ENCODE measurements around the gene SLC10A2. TPM values are rescaled to one million over a fixed set of nuclear protein-coding genes. Genes with fewer than 3 reads are reported as not detected.

The SLC10A2 gene
- total and polyA plus RNA-seq, 12 donors, result not detected

DNA sequence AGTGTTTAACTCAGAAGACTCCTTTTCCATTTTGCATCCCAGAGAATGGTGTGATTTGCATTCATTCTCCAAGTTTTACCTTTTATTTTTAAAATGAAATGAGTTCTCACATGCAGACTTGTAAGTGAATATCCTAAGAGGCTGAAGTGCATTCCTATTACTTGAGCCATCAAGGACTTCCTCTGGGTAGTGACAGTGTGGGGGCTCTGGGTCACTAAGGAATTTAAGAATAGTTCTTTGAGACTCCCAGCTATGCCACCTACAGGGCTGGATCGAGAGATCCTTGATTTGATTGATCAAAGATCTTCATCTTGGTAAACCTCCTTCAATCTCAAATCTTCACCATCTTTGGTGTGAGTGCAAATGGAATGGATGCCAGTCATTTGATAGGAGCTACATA is 36.3 kb upstream of the SLC10A2 start:
- WGBS, 2 donors, result 56 to 71% methylated on average over 1 of the region's 1 CpG
- TF ChIP-seq, protein P1, sequence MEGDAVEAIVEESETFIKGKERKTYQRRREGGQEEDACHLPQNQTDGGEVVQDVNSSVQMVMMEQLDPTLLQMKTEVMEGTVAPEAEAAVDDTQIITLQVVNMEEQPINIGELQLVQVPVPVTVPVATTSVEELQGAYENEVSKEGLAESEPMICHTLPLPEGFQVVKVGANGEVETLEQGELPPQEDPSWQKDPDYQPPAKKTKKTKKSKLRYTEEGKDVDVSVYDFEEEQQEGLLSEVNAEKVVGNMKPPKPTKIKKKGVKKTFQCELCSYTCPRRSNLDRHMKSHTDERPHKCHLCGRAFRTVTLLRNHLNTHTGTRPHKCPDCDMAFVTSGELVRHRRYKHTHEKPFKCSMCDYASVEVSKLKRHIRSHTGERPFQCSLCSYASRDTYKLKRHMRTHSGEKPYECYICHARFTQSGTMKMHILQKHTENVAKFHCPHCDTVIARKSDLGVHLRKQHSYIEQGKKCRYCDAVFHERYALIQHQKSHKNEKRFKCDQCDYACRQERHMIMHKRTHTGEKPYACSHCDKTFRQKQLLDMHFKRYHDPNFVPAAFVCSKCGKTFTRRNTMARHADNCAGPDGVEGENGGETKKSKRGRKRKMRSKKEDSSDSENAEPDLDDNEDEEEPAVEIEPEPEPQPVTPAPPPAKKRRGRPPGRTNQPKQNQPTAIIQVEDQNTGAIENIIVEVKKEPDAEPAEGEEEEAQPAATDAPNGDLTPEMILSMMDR (IDR thresholded peaks at IDR 0.05), result no peak
- Histone ChIP-seq H3K27me3 (no peaks in the 10 kb centered on the region), H3K27ac (no peak overlapping the region), H3K36me3 (no peaks in the 10 kb centered on the region), H3K4me3 (no peak overlapping the region), H3K4me1 (peaks cover 0 to 9% (median 0%) of the 10 kb centered on the region in 9 donors), H3K9me3 (peaks cover 0 to 9% (median 0%) of the 10 kb centered on the region in 11 donors)
- ATAC-seq, result no peak
- no peak for DNase-seq
- intact Hi-C loops (cut with DNase I), result no loop called here

DNA sequence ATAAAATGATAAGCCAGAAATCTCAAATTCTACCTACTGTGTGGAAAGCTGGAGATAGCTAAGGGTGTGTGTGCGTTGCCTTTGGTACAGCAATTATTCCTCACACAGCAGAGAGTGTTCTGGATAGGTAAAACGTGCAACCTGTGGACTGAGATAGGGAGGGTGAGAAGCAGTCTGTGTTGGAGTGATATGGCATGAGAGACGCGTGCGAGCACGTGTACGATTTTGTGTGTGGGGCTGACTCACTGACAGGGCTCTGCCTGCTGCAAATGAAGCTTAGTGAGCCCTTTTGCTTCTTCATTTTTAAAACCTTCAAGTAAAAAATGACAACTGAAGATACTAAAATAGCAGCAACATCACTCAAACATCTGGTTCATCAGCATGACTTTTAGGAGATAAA is 35.7 kb upstream of the SLC10A2 start:
- TF ChIP-seq, protein P1 (IDR thresholded peaks at IDR 0.05), result no peak
- H3K36me3 ChIP-seq, result no peaks in the 10 kb centered on the region
- intact Hi-C loops (cut with DNase I), result no loop called here
- WGBS, 2 donors, result 23 to 42% methylated on average over 7 of the region's 7 CpGs
- no peaks in the 10 kb centered on the region for H3K27me3 ChIP-seq
- ATAC-seq, result peak in 1 of 8 donors; percentile 57
- H3K4me1 ChIP-seq, result peaks cover 0 to 9% (median 0%) of the 10 kb centered on the region in 9 donors
- no peak overlapping the region for H3K27ac ChIP-seq
- H3K9me3 ChIP-seq, result peaks cover 0 to 9% (median 0%) of the 10 kb centered on the region in 11 donors
- DNase-seq, result no peak
- H3K4me3 ChIP-seq, result no peak overlapping the region

DNA sequence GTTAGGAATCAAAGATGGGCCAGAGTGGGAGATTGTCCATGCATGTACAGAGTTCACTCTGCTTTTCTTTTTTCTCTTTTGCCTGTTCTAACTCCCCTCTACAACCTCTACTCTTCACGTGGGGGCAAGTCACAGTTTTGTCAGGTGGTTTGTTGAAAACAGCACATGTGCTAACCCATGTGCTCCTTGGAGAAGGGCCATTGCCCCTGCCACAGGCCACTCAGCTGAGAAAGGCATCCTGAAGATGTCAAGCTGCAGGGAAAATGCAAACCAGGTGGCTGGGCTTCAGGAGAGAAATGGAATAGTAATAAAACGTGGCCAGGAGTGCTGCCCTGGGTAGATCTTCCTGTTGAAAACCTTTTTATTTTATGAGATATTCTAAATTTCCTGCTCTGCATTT is 35.3 kb upstream of the SLC10A2 start:
- DNase-seq (no peak), ATAC-seq (no peak)
- intact Hi-C loops (cut with DNase I), result no loop called here
- H3K4me1 ChIP-seq, result peaks cover 0 to 9% (median 0%) of the 10 kb centered on the region in 9 donors
- no peak overlapping the region for H3K4me3 ChIP-seq
- TF ChIP-seq, protein P1 (IDR thresholded peaks at IDR 0.05), result no peak
- H3K9me3 ChIP-seq, result peaks cover 0 to 9% (median 0%) of the 10 kb centered on the region in 11 donors
- H3K27me3 ChIP-seq, result no peaks in the 10 kb centered on the region
- no peaks in the 10 kb centered on the region for H3K36me3 ChIP-seq
- no peak overlapping the region for H3K27ac ChIP-seq
- 16 to 19% methylated on average over 2 of the region's 2 CpGs for WGBS, 2 donors

DNA sequence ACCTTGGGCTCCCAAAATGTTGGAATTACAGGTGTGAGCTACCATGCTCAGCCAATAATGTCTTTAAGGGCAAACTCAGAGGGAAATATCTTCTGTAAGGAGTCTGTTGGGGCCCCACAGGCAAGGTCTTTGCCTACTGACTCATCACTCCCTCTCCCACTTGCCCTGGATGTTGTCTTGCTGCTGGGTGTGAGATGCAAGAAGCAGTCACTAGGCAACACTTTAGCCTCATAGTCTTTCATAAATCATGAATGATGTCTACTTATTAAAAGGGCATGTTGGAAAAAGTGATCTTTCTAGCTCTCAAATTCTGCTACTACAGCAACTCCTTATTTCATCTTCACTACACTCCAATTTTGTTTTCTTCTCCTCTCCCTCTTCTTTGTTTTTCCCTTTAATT is 34.6 kb upstream of the SLC10A2 start:
- no peaks in the 10 kb centered on the region for H3K27me3 ChIP-seq
- H3K36me3 ChIP-seq, result no peaks in the 10 kb centered on the region
- H3K4me1 ChIP-seq, result peaks cover 0 to 9% (median 0%) of the 10 kb centered on the region in 9 donors
- intact Hi-C loops (cut with DNase I), result no loop called here
- no peak overlapping the region for H3K27ac ChIP-seq
- ATAC-seq, result no peak
- H3K4me3 ChIP-seq, result no peak overlapping the region
- TF ChIP-seq, protein P1 (IDR thresholded peaks at IDR 0.05), result no peak
- H3K9me3 ChIP-seq, result peaks cover 0 to 9% (median 0%) of the 10 kb centered on the region in 11 donors
- no peak for DNase-seq

All from heart right ventricle (tissue), 16 donors.